HG02610 (cell line): Measurements from ENCODE around the gene PDZD7.
A peak's percentile ranks its signal among the peaks of the same experiment; 100 is the strongest.

Source experiments
- ATAC-seq: cut with Tn5 transposase; IDR thresholded peaks from one replicate; pipeline ENCODE4 v1.9.1; 2021; ENCODE audit warnings: mild to moderate bottlenecking, moderate library complexity; ENCODE audit not compliant: unreplicated experiment

Gene PDZD7

DNA sequence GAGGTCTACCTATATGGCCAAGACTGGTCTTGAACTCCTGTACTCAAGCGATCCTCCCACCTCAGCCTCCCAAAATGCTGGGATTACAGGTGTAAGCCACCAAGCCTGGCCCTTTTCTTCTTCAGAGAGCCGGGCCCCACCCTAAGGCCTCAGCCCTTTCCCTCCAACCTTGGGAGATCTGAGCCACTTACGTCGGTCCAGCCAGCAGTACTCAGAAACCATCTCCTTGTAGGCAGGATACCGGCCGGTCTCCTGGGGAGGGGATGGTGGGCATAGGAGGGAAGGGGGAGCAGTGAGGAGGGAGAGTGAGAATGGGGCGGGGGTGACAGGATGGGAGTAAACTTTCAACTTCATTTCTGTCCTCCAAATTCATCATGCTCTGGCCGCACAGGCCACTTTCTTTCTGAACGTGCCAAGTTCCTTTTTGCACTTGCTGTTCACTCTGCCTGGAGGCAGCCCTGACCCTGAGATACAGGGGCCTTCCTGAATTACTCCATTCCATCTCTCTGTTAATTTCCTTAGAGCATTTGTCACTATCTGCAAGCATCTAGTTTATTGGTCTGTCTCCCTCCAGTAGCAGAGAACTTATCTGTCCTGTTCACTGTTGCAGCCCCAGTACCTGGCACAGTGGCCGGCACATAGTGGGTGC is 10.4 kb downstream of the PDZD7 start:
- ATAC-seq: no peak

DNA sequence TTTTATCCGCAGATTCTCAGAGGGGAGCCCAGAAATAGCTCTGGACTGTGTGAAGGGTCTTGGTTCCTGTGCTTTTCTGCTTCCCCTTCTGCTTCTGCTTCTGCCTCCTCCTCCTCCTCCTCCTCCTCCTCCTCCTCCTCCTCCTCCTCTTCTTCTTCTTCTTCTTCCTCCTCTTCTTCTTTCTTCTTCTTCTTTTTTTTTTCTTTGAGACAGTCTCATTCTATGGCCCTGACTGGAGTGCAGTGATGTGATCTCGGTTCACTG is 11.6 kb downstream of the PDZD7 start:
- no peak for ATAC-seq

DNA sequence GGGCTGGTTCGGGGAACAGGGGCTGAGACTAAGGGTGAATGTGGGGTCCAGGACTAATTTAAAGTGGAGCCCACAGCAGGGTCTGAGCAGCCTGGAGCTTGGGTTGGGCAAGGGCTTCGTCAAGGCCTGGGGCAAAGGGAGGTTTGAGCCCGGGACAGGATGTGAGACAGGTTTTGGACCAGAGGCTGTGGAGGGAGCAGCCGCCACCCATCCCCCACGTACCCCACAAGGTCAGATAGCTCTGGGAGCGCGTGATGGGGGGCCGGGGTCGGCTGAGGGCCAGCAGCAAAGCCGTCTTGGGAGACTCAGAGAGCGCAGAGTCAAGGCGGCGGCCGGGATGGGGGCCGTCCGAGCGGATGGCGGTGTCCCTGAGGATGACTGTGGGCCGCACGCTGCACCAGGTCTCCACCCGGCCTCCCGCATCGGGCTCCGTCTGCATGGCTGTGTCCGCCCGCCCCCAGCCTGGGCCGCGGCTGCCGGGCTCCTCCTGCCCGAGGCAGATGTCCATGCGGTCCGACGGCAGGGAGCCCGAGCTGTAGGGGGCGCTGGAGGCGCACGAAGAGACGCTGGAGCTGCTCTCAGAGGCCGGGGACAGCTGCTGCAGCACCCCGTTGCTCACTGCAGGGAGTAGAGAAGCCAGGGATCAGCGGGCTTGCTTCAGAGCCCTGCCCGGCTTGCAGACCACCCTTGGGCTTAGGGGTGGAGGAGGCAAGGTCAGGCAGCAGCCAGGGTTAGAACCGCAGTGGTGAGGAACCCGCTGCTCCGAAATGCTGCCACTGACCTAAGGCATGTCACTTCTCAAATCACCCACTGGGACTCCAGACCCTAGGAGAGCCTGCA is 12.1 kb downstream of the PDZD7 start:
- ATAC-seq: no peak

DNA sequence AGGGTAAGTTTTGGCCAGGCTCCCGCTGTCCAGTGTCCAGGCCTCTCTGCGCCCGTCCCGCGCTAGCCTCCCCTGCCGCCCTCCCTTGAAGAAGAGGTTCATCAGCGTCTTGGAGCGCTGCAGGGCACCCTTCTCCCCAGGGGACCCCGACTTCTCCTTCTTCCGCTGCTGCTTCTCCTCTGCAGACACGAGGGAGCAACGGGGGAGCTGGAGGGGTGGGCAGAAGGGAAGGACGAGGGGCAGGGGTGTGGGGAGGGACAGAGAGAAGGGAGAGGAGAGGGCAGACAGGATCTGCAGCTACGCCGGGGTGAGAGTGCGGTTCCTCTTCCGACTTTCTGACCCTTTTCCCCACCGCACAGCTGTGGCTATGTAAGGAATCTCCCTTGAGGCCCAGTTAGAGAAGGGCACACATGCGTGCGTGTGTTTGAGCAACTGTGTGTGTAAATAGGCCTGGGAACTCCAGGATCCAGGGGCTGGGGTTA is 12.8 kb downstream of the PDZD7 start:
- ATAC-seq: no peak

- ATAC-seq: no peak
These were observed 14.1 kb downstream of the PDZD7 start for GRCh38 chr10:101016814-101017213.

DNA sequence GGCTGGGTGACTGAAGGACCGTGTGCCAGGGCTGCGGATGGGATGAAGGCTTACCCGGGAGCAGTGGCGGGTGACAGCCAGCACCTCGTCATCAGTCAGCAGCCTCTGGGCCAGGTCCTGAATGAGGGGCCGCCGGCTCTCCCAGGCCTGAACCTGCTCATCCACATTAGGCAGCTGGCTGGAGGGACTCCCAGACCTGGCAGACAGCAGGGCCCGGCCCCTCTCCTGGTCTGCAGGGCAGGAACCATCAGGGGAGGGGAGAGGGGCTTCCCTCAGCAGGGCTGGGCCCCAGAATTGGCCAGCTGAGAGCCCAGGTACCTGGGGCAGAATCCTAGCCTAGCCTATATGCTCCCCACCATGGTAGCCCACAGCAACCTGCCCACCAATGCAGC is 15.4 kb downstream of the PDZD7 start:
- ATAC-seq: no peak

DNA sequence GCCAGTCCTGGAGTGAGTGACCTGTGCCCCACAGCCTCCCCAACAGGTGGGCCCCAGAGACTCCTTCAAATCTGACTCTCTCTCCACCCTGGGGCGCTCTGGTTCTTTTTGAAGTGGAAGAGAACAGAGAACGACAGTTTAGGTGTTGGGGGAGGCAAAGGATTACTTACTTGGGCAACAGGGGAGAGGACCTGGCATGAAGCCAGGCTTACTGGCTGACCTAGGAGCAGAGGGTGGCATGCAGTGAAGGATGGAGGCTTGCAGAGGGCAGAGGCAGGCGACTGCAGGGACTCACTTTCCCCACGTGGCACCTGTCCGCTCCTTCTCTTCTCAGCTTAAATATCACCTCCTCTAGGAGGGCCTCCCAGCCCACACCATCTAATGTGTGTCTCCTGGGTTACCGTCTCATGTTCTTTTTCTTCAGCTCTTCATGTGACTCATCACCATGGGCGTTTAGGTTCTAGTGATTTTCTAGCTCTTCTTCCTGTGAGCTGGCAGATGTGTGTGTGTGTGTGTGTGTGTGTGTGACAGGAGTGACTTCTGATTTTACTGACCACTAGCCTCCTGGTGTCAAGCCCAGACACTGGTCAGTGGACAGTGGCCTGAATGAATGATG is 15.9 kb downstream of the PDZD7 start:
- ATAC-seq: no peak

- no peak for ATAC-seq
These were observed 16.6 kb downstream of the PDZD7 start for GRCh38 chr10:101014230-101014884.

GRCh38 chr10:101013365-101013825 is 17.5 kb downstream of the PDZD7 start:
- ATAC-seq: no peak

DNA sequence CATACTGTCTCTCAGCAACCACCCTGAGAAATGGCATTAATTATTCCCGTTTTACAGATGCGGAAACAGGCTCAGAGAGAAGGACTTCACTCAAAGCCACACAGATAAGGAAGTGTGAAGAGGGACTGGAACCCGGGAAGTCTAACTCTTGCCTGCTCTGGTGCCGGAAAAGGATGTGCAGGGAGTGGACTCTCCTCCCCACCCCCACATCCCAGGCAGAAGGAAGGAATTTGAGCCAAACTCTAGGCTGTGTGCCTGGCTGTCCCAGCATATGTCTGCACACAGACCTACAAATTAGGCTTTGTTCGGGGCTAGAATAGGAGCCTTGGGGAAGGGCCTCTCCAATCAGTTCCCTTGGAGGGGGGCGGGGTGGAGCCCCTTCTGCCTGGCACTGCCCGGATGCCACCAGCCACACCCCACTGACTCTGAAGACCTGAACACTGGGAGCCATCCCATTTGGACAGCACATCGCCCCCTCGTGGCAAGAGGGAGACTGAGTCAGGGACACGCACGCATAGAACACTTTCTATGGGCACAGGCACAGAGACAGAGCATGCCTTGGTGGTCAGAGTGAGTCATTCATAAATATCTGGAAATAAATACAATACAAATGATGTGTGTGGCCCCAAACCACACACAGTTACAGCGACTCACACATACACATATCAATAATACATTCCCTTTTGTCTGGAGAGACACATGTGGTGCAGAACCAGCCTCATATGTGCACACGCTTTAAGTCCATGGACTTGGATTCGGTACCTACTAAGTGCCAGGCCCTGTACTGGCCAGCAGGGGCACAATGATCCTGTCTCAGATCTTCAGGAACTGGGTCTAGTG is 18.2 kb downstream of the PDZD7 start:
- ATAC-seq: peak; percentile 66

- ATAC-seq: no peak
These were observed 19.2 kb downstream of the PDZD7 start for GRCh38 chr10:101011517-101012423.

DNA sequence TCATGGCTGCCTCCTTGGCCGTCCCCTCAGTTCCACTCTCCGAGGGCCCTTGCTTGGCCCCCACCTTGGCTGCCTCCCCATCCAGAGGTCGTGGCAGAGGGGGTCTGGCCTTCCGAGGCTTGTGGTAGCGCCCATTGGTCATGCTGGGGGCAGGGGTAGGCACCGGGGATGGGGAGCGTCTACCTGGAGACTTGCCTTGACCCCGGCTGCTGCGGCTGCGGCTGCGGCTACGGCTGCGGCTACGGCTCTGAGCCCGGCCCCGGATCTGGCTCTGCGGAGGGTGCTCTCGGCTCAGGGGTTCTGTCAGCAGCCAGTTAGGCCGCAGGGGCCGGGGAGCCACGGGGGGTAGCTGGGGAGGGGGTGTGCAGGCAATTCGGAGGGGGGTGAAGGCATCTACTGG is 20.6 kb downstream of the PDZD7 start:
- no peak for ATAC-seq

- no peak for ATAC-seq
These were observed 22.0 kb downstream of the PDZD7 start for GRCh38 chr10:101008823-101009423.

DNA sequence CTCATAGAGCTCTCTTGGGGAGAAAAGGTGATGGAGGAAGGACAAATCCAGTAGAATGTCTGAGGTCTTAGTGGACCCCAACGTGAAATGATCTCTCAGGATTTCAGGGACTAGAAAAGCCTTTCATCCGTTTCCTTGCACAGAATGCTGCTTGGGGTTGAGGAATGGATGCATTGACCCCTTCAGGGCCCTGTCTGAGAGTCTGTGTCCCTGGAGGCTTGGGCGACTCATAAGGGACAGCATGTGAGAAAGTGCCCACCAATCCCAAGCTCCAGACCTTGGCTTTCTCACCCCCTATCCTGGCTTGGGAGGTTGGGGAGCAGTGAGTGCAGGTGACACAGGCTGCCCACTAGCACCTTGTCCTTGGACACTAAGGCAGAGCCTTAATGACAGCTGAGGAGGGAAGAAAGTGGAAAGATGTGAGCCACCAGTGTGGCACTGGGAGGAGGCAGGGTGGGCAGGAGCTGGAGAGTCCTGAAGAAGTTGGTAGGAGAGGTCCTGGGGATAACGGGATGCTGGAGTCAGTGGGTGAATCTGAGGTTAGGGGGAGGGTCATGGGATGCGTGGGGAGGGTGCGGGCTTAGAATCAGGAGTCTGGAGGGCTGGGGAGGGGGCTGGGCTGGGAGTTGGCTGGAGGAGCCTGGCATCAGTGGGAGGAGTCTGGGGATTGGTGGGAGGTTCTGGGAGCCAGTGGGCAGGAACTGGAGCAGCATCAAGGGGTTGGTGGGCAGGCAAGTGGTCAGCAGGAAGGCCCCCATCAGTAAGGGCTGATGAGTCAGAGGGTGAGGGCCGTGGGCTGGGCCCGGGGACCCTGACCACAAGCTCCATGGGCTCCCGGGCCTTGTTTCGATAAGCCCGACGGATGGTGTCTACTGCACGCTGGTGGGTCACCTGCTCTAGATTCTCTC is 22.8 kb downstream of the PDZD7 start:
- ATAC-seq: no peak

DNA sequence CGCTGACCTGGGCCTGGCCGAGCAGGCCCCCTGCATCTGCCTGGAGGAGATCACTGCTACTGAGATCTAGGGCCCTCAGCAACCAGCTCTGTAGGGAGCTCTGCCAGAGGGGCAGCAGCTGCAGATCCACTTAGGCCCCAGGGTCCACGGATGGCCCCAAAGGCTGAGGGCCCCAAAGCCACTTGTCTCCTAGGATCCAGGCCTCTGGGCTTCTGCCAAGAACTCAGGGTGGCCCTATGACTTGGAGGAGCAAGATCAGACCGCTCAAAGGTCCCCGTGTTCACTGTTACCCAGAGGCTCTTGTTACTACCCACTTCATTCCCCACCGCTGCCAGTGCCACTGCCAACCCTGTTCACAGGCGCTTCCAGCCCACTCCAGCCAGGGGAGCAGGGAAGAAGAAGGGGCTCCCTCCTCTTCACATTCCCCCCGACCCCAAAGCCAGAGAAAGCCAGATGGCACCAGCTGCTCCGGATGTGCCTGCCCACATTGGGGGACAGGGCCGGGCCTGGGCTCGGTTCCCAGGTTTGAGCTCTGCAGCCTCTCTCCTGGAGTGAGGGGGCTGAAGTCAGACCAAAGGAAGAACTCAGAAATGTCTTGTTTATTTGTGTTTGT is 23.7 kb downstream of the PDZD7 start:
- no peak for ATAC-seq

GRCh38 chr10:101006593-101007098 is 24.3 kb downstream of the PDZD7 start:
- ATAC-seq: no peak

DNA sequence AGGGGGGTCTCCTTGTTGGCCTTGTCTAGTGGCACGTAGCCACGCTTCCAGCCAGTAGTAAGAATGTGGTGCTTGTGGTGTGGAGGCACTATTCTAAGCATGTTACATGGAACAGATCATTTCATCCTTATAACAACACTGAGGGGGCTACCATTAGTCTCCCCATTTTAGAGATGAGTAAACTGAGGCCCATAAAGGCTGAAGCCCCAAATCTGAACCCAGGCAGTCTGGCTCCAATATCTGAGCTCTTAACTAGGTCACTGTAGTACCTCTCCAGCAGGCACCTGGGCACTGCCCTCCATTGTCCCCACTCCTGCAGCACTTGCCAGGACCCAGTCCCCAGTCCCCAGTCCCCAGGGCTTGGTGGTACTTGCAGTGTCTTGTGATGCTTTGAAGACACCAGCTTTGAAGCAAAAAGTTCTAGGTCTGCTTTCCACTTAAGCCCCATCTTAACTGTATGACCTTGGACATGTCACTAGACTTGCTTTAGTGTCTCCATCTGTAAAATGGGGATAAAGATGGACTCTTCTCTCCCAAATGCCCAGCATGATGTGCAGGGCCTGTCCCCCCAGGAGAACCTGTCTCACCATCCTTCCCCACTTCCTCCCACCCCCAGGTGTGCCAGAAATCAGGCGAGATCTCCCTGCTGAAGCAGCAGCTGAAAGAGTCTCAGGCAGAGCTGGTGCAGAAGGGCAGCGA is 24.9 kb downstream of the PDZD7 start:
- no peak for ATAC-seq
